NAMALWA (cell line): ENCODE measurements around the gene CEP55.

Experiments used
- DNase-seq: peaks from one replicate; pipeline ENCODE4 v3.0.0-alpha.2; 2015; ENCODE audit warnings: low spot score

Gene CEP55

DNA sequence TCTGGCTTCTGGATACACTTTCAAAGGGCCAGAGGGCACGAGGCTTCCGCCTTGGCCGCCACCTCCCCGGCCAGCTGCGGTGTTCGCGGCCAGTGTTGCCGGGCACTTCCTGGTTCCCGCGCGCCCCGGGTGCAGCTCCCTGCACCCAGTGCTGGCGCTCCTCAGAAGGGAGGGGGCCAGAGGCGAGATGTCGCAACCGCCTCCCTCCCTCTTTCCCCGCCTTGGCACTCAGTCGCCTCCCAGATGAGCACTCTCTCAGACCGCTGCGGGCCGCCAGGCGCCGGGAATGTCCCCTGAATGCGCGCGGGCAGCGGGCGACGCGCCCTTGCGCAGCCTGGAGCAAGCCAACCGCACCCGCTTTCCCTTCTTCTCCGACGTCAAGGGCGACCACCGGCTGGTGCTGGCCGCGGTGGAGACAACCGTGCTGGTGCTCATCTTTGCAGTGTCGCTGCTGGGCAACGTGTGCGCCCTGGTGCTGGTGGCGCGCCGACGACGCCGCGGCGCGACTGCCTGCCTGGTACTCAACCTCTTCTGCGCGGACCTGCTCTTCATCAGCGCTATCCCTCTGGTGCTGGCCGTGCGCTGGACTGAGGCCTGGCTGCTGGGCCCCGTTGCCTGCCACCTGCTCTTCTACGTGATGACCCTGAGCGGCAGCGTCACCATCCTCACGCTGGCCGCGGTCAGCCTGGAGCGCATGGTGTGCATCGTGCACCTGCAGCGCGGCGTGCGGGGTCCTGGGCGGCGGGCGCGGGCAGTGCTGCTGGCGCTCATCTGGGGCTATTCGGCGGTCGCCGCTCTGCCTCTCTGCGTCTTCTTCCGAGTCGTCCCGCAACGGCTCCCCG, 70.2 kb downstream of the CEP55 start, which contains the start of gene FFAR4:
FFAR4 (plus strand) TSS at position 231 of the 842 bp plus-strand sequence; CDS start at position 287, 56 bp downstream.
- DNase-seq, result no peak

DNA sequence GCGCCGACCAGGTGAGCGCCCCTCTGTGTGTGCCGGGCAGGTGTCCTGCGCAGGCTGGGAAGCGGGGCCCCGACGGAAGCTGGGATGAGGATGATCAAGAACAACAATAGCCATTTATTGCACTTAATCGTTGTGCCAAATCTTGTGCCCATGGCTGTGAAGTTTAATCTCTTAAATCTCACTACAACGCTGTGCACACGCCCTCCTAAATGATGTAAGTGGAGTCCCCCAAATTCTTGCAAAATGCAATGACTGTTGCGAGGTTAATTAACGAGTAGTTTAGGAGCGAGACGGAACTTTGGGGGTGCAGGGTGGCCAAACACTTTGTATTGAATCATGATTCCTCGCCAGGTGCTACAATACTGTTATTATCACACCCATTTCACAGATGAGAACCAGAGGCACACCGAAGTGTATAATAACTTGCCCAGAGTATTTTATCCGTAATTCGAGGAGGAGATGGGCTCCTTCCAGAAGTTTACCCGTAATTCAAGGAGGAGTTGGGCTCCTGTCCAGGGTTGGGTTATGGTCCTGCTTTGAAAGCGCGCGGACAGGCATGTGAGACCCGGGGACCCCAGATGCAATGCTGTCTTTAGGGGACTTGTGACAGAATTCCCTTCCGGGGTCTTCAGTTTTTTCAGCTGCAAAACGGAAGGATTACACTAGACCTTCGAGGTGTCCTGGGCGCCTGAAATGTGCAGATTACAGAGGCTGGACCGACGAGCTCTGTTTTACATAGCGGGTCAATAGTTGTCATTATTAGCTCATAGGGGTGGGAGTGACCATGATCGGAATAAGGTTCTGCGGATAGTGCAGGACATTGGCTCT, 71.1 kb downstream of the CEP55 start:
- DNase-seq, result no peak

GRCh38 chr10:93568105-93568390, 71.6 kb downstream of the CEP55 start:
- no peak for DNase-seq

GRCh38 chr10:93570383-93570782, 74.0 kb downstream of the CEP55 start:
- no peak for DNase-seq

GRCh38 chr10:93572606-93573005, 76.2 kb downstream of the CEP55 start:
- DNase-seq, result no peak

DNA sequence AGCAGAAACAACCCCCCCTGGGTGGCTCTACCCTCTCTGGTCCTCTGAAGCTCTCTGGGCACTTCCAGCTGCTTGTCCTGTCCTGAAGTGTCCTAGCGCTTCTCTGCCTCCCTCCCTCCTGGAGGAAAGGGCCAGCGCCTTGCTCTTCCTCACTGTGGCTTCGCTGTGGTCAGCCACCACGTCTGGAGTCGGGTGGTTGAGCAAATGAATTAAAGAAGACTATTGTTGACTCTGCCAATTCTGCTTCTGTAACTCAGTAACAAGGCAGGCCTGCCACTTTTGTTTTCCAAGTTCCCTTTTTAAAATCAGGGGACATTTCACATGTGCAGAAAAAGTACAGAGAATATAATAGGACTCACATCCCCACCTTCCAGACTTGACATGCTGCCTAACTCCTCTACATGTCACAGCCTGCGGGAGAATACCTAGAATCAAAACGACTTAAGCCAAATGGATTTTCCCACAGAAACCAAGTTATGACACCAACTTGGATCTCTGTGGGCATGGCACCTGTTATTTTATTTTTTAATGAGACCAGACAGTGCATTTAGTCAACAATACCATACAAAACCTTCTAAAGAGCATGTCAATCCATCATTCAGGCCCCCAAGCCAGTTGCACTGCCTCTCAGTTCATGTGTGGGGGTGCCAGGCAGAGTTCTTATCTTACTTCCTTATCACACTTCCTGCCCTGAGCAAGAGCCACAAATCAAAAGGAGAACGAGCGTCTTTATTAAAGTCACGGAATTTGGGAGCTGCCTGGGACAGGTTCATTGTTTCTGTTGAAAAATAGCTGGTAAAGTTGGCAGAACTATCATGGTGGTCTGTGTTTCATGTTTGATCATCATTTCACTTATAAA, 76.9 kb downstream of the CEP55 start:
- DNase-seq, result no peak

DNA sequence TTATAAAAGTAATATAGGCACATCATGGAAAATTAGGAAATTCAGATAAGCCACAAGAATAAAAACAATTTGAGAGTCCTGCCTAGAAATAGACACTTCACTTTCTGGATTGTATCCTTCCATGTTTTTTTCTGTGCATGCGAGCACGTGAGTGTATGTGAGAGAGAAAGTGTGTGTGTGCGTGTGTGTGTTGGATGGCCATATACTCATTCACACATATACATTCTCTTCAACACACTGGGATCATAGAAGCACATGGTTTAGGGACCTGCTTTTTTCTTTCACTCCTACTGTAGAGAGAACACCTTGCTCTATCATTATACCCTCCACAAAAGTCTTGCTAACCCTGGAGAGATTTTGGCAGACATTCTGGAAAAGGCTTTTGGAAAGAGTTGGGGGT, 77.5 kb downstream of the CEP55 start:
- no peak for DNase-seq

DNA sequence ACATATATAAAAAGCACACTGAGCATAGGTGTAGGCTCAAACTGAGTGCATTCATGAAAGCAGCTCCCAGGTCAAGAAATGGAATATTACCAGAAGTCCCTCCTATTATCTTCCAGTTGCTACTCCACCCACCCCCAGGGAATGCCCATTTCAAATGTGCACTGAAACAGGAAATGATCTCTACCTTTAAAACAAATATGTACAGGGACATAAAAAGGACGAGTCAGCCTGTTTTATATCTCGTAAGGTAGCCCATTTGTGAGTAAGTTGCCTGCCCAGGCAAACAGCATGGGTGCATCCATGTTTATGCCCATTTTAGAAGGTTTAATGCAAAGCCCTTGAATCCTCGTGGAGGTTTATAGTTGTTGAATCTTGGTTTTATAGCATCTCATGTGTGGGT, 80.5 kb downstream of the CEP55 start:
- no peak for DNase-seq

- no peak for DNase-seq
Measured at GRCh38 chr10:93577565-93577964, 81.2 kb downstream of the CEP55 start.
